Hematopoietic multipotent progenitor cell treated with erythropoietin and hydrocortisone succinate and interleukin-3 and kit ligand, for 6 days (in vitro differentiated cells): ENCODE measurements around the gene RBM33.
"Not testable (repeated sequence)": the region's sequence is repeated elsewhere in the genome, so short reads cannot be mapped to it uniquely, and the experiment has no call there.

Experiments
- DNase-seq: peaks from one replicate; pipeline ENCODE4 v3.0.0-alpha.2; 2015

The RBM33 gene

DNA sequence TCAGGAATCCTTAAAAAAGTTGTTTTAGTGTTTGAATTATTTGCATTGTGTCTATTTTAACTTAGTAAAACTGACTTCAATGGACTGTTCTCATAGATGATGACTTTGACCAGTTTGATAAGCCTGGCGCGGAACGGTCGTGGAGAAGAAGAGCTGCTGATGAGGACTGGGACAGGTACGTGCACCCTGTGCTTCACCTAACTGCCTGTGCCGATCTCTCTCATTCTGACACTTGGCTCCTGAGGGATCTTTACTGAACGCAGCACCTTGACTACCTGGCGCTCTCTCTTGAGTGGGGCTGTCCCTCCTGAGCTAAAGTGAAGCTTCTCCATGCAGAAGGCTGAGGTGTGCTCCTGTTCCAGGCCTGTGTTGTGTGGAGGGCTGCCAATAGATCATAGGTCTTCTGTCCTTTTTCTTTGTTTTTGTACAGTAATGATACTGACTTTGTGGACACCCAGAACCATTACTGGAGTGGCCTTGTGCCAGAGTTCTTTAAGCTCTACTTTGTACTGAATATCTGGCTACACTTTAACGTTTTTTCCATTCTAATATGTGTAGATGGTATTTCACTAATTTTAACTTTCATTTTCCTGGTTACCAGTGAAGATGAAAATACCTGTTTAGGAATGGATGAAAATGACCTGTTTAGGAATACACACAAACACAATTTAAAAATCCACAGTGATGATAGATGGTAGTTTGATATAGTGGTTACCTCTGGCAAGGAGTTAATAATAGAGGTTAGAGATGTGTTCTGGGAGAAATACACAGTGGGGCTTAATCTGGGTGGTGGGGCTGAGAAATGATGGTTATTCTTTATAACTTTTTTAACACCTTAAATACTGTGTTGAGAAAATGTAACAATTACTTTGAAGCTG, 20.9 kb downstream of the RBM33 start:
- DNase-seq: no peak

DNA sequence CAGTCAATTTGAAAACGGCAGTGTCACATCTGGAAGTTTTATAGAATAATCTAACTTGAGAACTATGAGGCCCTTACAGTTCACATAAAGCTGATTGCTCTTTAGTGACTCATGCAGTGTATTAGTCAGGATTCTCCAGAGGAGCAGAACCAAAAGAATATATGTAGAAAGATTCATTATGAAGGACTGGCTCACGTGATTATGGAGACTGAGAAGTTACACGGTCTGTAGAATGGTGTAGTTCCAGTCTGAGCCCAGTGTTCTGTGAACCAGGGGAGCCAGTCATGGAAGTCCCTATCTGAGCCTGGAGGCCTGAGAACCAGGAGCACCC, 21.5 kb downstream of the RBM33 start:
- DNase-seq: peak; percentile 31

DNA sequence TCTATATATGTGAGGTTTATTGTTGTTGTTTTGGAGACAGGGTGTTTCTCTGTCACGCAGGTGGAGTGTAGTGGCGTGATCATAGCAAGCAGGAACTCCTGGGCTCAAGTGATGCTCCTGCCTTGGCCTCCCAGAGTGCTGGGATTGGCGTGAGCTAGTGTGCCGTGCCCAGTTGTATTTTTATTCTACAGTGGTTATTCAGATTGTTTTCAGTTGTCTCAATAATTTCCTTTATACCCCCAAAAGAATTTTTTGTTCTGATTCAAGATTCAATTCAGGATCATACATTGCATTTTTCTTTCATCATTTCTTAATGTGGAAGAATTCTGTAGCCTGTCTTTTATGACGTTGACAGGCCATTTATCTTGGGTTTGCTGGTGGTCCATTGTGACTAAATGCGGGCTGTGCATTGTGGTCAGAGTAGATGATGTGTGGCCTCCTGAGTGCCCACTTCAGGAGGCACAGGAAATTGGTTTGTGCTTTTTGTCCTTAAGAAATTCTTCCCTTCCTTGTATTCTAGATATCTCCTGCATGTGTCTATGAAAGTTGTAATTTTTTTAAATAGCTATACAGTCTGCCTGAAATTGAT, 22.9 kb downstream of the RBM33 start:
- no peak for DNase-seq

DNA sequence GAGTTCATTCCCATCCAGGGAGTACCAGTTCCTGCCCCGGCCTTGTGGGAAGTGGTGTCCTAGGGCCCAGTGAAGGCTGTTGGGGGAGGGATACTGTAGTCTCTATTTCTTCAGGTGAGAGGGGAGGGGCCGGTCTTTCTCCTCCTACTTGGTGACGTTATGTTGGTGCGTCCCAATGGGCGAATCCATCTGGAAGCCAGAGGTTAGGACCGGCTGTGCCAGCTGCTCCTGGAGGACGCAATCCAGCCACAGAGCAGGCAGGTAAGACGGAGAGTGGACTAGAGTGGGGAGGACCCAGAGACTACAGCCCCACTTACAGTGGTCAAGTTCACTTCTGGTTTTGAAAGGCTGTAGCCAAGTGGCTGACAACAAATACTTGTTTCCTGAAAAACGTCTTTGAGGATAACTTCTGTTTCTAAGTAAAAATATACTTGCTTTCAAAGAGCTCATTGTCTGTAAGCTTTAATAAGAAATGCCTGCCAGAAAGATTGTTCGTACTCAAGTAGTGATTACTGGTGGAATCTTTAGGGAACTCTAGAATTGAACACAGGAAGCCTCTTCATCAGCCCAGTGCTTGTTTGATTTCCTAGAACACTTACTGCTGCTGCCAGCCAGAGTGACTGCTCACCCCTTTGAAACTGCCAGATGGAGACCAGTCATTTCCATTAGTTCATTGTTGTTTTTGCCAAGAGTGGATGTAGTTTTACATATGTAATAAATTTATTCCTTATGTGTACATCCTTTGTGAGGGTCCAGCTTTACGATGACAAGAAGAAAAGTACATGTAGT, 25.4 kb downstream of the RBM33 start:
- DNase-seq: no peak

DNA sequence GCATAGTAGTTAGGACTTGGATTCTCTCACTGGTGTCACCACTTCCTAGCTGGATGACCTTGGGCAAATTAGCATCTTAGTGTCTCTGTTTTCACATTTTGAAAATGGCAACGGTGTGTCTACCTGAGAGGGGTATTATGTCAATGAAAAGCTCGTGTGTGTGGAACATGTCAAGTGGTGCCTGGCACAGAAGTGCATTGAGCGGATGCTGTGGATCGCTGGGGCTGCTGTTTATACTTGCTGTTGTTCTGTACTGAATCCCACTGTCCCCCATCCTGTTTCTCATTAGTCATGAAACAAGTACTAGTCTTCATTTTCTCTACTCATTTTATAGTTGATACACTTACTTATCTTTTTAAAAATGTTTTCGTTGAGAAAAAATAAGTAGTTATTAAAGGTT, 26.1 kb downstream of the RBM33 start:
- no peak for DNase-seq

DNA sequence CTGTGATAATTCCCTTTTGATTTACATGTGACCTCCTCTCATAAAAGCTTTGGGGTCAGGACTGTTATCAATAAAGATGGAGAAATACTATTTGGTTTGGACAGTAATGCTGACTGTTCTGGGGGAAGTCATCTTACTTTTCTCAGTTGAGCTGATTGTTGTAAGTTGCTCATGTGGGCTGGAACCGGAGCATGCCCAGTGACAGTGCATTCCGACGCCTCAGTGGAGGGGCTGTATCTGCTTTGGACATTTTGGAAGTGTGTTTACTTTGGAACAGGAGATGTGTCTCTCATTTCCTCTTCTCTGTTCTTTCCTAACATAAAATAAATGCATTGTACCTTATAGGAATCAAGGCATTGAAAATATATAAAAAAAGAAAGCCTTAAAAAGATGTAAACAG, 30.1 kb downstream of the RBM33 start:
- no peak for DNase-seq

DNA sequence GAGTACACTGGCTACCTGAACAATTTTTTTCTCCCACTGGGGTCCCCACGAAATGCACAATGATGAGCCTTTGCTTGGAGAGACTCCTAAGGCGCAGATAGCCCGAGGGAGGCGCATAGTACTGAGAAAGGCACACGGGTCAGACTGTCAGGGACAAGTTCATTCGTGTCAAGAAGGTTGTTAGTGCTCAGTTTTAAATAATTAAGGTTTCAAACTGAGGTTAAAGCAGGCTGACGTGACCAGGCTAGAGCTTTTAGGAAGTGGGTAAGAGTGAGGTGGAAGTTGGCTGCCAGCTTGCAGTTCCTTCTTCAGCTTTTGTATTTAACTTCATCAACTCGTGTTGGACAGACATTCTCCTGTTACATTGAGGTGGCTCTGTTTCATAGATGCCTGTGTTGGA, 31.6 kb downstream of the RBM33 start:
- no peak for DNase-seq

DNA sequence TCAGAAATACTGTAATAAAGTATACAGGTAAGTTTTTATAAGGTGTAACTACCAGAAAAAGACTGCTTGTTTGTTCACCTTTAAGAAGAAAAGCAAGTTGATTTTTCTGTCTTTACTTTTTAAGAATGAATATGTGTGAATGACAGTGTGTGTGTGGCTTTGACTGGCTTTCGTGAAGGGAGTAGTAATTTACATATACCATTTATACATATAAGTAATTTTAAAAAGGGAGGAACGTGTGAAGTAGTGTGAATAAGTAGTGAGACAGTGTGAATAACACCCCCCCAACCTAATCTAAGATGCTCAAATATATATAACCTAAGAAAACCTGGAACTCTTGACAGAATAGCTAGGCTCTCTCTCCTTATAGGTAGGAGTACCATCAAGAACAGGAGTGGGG, 33.2 kb downstream of the RBM33 start:
- DNase-seq: no peak

DNA sequence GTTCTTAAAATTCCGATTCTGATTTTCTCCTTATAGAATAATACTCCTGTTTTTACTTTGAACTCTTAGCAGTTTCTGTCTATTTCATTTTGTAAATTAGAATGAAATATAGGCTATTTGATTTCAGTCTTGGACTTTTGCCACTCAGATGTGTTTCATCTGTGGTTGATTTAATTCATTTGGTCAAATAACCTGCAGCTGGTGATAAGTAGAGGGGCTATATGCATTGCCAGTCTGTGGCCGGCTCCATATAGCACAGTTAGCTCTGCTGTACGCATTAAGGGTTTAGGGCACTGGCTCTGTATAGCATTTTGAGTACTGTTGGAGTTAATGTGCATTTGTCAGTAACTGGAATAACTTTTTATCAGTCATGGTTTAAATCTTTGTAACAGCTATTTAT, 35.7 kb downstream of the RBM33 start:
- DNase-seq: no peak

DNA sequence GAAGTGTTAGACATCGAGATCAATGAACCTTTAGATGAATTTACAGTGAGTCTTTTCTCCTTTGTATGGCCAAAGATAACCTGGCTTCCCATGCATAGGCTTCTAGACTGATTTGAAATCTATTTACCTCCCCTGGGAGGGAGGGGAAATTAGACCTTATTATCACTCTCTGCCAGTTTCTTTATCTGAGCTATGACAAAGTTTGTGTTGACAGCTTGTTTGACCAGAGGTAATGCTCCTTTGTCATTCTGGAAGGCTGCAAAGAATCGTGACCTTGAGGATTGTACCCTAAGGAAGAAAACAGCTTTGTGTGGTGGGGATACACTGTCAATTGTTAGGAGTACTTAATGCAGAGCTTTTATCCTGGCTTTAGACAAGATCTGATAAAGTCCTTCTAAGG, 36.4 kb downstream of the RBM33 start:
- DNase-seq: peak; percentile 16

DNA sequence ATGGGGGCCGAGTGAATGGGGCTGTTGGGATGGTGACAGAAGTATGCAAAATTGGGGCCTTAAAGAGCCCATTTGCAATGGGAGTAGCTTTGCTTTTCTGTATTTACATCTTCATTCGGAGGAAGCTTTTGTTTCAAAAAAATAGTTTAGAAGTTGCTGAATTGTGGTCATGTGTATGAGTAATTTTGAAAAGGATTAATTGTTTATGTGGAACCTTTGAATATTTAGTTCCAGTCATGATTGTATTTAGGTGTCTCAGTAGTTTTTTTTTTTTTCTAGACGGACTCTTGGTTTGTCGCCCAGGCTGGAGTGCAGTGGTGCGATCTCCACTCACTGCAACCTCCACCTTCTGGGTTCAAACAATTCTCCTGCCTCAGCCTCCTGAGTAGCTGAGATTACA, 37.2 kb downstream of the RBM33 start:
- DNase-seq: no peak

DNA sequence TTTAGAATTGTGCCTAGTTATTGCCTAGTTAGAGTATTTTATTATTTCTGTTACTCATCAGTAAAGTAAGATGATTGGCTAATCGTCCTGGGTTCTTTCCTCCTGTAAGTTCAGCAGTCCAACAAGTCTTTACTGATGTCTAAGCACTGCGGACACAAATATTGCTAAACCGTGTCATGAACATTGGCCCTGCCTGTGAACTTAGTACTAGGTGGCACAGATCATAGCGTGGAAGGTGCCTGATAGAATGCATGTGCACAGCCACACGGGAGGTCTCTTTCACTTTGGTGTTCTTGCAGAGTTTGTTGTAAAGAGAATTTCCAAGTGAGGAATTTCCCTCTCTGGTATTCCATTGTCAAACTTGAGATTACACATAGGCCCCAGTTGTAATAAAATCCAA, 38.0 kb downstream of the RBM33 start:
- DNase-seq: no peak

DNA sequence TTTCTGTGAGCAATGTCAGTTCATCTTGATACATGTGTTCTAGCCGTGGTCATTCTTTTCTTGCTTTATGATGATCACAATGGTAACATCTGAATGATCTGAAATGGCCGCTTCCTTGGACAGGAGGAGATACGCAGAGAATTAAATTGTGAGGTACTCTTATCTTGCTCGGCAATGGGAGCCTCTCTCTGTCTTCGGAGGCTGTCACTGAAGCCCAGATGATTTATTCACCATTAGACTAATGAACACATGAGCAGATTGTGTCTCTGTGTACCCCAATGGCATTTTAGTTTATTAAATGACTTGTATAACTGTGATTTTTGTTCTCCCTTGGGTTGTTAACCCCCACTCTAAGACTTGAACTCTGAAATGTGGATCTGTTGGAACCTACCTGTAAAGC, 38.6 kb downstream of the RBM33 start:
- DNase-seq: no peak

DNA sequence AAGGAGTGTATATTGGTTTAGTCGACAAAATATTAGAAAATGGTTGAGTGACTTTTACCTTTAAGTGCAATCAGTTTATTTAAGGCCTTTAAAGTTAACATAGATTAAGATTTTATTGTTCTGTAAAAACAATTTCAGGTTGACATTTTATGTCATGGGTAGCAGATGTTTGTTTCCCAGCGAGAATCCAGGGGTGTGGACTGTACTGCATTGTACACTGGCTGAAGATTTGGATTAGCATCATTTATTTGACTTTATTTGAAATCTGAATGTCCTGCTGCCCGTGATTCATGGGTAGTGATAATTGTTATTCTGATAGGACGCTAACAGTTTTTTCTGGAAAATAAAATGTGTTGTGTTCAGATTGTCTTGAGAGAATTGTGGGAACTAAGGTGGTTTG, 39.3 kb downstream of the RBM33 start:
- no peak for DNase-seq

DNA sequence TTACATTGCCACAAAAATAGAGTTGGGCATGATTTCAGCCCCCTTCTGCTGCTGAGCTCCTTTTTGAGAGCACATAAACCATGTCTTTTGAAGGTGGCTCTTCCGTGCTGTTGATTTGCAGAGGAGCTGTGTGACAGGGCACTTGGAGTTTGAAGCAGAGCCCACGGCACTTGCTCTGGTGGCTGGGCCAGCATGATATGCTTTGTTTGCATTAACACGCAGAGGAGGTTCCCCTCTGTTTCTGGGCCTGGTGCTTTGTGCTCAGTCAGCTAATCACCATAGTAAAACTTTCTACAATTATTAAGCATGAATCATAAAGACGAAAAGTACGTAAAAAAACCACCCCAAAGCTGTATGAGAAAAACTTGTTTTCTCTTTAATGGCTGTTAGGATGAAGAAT, 40.1 kb downstream of the RBM33 start:
- DNase-seq: no peak

DNA sequence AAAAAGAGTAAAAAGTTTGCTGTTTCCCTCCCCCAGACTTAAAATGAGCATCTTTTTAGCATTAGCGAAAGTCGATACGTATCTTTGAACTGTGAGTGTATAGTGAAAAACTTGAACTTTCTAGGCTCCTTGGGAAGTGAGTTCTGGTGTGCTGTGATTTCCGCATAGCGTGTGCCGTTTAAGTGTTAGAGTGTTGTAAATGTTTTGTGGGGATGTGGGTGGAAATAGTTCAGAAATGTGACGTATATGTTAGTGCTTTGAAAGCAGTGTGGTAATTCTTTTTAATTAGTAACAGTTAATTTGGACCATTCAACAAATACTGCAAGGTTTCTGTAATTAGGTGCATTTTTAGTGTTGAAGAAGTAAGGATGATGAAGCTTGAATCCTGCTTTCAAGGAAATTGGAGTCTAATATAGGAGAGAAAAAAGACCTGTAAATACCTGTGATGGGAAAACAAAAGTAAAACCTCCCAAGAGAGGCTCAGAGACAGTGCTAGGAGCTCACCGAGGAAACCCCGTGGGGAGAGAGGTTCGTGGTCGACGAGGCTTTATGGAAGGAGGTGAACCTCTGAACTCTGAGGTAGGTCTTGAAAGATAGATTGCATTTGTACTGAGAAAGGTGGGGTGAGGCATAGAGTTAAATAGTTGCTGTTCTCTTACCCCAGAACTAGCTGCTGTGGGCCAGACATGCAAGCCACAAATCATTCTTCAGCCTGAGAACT, 40.8 kb downstream of the RBM33 start:
- DNase-seq: no peak

DNA sequence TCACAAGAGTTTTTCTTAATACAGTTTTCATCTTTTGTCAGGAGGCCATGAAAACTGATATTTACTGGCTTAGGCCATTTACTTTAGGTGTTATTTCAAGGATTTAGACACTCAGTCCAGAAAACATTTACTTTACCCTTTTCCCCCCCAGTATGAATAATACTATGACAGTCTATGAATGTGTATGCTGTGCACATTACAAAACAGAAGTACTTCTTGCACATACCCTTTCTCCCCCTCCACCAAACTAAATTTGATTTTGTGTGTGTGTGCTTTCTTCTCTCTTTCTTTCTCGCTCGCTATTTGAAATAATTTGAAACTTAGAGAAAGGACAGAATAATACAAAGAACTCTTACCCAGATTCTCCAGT, 41.3 kb downstream of the RBM33 start:
- no peak for DNase-seq

DNA sequence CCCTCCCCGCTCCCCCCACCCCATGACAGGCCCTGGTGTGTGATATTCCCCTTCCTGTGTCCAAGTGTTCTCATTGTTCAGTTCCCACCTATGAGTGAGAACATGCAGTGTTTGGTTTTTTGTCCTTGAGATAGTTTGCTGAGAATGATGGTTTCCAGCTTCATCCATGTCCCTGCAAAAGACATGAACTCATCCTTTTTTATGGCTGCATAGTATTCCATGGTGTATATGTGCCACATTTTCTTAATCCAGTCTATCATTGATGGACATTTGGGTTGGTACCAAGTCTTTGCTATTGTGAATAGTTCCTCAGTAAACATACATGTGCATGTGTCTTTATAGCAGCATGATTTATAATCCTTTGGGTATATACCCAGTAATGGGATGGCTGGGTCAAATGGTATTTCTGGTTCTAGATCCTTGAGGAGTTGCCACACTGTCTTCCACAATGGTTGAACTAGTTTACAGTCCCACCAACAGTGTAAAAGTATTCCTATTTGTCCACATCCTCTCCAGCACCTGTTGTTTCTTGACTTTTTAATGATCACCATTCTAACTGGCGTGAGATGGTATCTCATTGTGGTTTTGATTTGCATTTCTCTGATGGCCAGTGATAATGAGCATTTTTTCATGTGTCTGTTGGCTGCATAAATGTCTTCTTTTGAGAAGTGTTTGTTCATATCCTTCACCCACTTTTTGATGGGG, 42.3 kb downstream of the RBM33 start:
- not testable (repeated sequence) for DNase-seq

DNA sequence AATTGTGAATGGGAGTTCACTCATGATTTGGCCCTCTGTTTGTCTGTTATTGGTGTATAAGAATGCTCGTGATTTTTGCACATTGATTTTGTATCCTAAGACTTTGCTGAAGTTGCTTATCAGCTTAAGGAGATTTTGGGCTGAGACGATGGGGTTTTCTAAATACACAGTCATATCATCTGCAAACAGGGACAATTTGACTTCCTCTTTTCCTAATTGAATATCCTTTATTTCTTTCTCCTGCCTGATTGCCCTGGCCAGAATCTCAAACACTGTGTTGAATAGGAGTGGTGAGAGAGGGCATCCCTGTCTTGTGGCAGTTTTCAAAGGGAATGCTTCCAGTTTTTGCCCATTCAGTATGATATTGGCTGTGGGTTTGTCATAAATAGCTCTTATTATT, 43.8 kb downstream of the RBM33 start:
- not testable (repeated sequence) for DNase-seq

DNA sequence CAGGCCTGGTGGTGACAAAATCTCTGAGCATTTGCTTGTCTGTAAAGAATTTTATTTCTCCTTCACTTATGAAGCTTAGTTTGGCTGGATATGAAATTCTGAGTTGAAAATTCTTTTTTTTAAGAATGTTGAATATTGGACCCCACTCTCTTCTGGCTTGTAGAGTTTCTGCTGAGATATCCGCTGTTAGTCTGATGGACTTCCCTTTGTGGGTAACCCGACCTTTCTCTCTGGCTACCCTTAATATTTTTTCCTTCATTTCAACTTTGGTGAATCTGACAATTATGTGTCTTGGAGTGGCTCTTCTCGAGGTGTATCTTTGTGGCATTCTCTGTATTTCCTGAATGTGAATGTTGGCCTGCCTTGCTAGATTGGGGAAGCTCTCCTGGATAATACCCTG, 46.2 kb downstream of the RBM33 start:
- DNase-seq: not testable (repeated sequence)

DNA sequence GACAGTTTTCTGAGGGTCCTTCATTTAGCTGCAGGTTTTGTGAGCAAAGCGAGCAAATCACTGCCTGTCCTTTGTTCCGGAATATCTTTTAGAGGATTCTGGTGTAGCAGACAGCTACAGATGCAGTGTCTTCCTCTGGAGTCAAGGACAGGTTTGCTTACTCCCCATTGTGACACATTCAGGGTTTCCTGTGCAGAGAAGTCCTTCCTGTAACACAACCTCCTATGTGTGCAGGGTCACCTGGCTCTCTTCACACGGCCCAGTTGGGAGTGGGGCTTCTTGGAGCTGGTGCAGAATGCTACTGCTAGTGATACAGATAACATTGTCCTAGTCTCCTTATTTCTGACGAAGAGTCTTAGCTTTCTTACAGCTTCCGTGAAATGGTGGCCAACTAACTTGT, 47.9 kb downstream of the RBM33 start:
- DNase-seq: no peak

DNA sequence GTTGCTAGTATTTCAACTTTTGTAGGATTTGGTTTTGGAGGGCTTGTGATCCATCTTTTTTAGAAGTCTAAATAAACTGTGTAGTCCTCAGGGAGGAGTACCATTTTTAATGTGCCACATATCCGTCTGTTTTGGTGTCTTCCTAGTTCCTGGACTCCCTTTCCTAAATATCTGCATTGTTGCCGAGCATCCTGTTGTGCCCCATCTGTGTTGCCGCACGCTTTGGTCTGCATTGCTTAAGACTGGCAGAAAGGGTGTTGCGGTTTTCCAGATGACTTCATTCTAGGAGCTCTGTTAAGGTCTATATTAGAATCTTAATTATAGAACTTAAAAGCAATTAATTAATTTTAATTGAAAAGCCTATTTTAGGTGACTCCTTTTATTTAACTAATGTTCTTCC, 49.4 kb downstream of the RBM33 start:
- no peak for DNase-seq

DNA sequence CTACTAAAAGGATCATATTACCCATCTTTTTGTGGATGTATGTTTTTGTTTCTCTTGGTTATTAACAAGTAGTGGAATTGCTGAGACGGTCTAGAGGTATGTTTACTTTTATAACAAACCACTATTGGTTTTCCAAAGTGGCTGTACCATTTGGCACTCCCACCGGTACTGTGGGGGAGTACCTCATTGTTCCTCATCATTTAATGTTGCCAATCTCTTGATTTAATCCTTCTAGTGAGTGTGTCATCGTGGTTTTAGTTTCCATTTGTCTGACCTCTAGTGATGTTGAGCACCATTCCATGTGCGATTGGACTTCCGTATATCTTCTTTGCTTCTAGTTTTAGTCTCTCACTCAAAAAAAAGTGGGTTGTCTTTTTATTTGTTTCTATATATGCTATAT, 50.4 kb downstream of the RBM33 start:
- no peak for DNase-seq
